Fibroblast of skin of left quadriceps (primary cell): Measurements from ENCODE around the gene OS9.

ENCODE experiments used
- DNase-seq, 2 experiments: peaks; one replicate each; pipeline ENCODE4 v3.0.0-alpha.2; 2013; ENCODE audit warnings: low read depth in 2 of 2

Gene OS9

DNA sequence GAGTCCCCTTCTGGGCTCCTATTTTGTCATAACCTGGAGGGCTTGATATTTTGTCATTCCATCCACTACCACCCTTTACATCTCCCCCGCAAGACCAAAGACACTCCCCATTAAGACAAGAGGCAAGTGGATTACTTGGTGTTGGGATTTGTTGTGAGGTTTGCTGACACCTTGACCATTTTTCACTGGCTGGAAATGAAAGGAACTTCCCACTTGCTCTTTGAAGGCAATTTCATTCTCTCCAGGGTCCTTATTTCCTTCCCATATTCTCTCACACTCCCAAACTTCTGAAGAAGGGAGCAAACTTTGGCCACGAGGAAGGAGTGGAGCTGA lies 29.7 kb downstream of the OS9 start:
- no peak for DNase-seq

DNA sequence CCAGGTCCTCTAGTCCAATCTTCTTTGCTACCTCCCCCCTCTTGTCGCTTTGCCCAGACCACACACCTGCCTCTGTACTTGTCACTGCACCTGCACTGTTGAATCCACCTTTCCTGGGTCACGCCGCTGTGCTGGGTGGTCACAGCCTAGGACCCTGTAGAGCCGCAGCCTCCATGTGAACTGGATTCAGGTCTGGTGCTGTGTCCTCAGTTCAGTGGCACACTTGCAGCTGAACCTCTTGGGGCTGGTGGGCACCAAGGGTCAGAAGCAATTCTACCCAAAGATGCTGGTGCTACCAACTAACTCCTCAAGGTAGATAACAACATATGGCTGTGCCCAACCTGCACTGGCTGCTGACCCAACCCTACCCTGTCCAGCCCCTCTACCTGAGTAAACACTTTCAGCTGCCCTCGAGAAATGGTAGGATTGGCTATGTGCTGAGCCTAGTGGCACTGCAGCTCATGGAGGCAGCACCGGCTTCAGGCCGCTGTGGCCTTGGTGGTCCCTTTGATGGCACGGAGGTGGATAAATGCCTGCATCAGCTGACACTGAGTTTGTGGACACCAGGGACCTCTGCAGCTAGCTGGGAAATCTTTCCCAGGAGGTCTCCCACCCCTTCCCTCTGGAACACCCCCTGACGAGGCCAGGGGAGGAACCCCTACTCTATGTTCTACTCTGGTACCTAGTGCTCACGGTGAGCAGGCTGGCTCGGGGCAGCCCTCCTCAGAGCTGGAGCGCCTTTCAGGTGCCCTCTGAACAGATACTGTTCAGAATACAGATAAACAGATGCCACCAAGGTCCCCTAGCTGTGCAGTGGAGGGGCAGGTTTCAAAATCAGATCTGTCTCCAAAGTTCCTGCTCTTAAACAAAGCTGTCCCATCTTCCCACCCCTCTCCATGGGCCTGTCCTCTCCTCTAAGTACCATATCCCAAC lies 30.3 kb downstream of the OS9 start:
- no peak for DNase-seq

DNA sequence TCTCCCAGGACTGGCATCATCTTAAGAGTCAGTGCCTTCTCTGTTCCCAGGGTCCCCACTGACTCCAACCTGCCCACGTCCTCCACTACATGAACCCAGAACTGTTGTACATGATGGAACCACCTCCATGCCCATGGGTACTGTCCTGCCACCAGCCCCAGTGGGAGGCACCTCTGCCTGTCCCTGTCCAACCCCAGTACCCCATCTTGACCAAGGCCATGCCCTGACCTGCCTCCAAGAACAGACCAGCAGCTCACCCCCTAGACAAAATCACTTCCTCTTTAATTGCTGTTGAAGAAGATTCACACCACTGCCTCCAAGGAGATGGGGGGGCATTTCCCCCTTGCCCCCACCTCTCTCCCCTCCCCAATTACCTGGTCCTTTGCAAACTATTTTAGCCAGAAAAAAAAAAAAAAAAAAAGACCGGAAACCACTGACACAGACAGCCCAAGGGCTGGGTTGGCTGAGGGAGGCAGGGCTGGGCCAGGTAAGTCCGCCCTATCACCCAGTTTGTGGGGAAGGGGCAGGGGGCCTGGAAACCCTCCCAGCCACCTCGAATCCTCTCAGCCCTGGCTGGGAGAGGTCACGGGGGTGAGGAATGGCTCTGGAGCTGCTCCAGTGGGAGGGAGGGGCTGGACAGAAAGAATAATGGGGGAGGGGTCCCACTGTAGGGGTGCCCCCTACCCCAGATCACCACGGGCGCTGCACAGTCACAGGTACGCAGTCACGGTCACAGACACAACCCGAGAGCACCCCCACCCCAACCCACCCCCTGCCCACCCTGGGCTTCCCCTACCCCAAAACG lies 31.2 kb downstream of the OS9 start:
- no peak for DNase-seq

DNA sequence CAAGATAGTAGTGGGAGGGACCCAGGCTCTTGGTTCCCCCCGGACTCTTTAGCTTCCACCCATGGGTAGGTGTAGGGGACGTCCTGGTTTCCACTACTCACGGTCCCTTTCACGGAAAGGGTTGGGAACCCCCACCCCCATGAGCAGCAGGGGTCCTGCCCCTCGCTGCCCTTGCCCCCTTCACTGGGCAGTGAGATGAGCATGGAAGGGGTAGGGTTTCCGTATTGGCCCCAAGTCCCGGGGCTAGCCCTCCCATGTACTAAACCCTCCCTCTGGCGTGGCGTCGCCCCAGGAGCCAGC lies 31.9 kb downstream of the OS9 start:
- no peak for DNase-seq

DNA sequence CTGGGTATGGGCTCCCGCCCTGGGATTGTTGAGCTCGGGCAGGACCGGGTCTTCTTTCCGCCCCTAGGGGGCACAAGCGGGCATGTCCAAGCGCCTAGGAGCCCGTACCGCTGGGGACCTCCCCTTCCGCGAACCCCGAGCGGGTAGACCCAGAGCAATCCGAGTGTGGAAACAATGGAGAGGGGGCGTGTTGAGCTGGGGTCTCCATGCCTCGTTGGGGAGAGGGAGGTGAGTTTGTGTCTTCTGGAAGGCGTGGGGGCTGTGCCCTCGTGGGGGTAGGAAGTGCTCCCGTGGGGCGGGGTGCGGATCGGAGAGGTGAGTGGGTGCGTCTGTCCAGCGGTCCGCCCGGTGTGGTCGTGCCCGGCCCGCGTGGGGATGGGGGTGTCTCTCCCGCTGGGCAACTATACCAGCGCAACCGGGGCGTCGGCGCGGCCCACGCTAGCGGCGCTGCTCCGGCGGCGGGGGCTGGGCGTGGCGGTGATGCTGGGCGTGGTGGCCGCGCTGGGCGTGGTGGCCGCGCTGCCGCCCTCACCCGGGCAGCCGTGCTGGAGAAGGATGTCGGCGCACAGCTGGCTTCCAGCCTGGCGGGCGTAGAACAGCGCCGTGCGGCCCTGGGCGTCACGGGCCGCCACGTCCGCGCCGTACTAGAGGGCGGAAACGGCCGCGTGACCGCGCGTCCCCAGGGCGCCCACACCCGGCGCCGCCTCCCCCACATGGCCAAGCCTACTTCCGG lies 32.4 kb downstream of the OS9 start:
- peak; percentile 67 to 70 for DNase-seq

GRCh38 chr12:57726884-57727757 lies 33.2 kb downstream of the OS9 start:
- DNase-seq, result no peak

- DNase-seq, result no peak
Observed at GRCh38 chr12:57727758-57728395, 33.9 kb downstream of the OS9 start.

DNA sequence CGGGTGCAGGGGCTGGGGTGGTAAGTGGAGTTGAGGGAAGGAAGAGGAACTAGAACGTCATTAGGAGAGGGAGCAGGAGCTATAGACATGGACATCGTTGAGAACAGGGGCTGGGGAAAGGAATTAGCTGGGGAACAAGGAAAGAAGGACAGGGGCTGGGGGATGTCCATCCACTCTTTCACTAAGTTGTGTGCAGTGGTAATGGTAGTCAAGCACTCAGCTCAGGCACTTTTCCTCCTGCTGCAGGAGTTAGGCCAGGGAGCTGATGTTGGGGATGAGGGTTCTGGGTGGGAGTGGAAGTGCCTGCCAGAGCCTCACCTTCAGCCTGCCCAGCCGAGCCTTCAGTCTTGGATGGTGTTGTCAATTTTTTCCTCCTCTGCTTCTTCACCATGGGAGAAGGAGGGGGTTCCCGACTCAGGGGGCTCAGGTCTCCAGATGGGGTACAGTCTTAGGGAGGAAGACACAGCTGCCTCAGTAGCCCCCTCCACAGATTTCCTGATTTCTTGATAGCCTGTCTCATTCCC lies 35.5 kb downstream of the OS9 start:
- no peak for DNase-seq

DNA sequence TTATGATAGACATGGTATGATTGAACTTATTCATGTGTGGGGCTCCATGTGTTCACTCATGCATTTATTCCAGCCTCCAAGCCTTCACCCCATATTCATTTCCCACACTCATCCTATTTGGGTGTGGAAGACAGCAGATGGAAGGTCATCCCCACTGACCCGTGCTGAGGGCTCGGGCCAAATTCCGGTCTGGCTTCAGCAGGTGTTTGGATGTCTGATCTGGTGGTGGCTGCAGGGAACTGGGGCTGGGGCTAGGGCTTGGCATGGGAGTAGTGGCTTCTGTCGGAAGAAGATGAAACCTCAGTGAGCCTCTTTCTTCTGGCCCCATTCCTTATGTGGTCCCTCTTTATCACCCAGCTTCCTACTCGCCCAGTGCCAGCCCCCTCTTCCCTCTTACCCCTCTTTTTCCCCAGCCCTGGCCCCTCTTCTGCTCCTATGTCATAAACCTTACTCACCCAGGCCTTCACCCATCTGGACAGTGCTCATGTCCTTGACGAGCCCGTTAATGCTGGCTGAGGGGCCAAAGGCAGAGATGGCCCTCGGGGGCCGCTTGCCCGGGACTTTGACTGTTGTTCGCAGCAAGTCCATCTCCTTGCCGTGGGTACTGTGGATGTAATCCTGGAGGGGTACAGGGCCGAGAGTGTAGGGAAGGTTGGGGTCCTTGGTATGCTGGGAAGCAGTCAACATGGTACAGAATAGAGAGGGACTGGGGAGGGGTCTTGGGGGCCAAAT lies 36.6 kb downstream of the OS9 start:
- no peak for DNase-seq

DNA sequence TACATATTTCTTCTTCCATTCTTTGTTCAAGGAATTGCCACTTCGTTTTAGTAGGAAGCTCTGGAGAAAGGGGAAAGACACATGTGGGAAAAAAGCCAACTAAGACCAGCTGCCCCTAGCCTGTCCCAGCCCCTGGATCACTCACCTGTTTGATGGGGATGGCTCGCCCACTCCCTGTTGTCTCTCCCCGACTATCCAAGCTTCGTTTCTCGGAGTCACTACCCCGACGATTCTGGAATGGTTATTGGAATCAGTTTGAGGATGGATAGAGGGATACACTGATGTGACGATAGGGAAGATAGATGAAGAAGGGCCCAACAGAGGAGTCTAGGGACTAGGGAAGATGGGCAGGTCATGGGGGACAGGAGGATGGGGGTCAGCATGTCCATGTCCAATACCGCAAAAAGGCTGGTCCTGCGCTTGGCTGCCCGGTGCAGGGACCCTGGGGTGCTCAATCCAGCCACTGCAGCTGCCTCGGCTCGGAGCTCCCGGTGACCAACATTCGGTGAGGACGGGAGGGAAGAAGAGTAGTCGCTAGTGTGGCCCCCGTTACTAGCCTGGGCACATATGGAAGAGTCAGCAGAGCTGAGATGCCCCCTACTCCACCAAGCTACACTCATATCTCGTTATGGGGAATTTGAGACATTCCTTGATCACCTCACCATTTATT lies 37.6 kb downstream of the OS9 start:
- no peak for DNase-seq

- no peak for DNase-seq
Observed at GRCh38 chr12:57732270-57732669, 38.3 kb downstream of the OS9 start.

GRCh38 chr12:57732726-57733593 lies 39.0 kb downstream of the OS9 start:
- DNase-seq, result no peak

GRCh38 chr12:57733928-57734327 lies 40.0 kb downstream of the OS9 start:
- DNase-seq, result no peak

DNA sequence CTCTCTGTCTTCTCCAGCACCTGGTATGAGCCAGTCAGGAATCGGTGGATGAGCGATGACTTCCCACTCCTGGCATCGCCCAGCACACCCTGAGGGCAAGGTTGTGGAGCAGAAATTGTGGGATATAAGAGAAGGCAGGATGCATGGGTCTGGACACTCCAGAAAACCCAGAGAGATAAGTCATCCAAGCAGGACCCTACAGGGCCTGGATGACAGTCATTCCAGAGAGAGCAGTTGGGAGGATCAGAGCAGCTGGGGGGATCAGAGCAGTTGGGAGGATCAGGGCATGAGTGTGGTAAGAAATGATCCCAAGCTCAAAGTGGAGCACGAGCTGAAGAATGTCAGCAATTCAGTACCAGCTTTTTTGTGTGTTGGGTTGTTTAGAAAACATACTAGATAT lies 40.7 kb downstream of the OS9 start:
- DNase-seq, result no peak

DNA sequence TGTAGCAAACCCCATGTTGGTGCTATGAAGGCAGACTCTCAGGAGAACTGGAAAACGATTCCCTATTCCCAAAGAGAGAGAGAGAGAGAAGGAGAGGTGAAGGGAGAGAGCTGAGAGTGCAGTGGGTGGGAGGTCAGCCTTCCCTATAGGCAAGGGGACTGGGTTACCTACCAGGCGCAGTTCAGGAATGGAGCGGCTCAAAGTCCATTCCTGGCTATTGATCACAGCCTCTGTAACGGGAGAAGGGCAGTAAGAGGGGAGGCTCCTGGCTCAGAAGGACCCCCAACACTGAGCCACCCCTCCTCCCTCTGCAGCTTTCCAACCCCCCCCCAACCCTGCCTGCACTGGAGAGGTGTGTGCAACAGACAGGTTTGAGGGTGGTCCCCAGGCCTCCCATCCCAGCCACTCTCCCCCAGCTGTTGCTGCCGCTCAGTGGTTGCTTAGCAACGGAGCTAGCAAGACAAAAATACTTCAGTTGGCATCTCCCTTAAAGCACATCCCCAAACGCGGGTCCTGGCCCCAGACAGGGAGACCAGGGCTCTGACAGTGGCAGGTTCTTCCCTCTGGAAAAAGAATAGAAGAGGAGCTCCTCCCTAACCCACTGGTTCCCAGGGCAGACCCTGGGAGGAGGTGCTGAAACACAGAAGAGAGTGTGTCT lies 41.4 kb downstream of the OS9 start:
- no peak for DNase-seq

GRCh38 chr12:57735952-57736740 lies 42.2 kb downstream of the OS9 start:
- no peak for DNase-seq

DNA sequence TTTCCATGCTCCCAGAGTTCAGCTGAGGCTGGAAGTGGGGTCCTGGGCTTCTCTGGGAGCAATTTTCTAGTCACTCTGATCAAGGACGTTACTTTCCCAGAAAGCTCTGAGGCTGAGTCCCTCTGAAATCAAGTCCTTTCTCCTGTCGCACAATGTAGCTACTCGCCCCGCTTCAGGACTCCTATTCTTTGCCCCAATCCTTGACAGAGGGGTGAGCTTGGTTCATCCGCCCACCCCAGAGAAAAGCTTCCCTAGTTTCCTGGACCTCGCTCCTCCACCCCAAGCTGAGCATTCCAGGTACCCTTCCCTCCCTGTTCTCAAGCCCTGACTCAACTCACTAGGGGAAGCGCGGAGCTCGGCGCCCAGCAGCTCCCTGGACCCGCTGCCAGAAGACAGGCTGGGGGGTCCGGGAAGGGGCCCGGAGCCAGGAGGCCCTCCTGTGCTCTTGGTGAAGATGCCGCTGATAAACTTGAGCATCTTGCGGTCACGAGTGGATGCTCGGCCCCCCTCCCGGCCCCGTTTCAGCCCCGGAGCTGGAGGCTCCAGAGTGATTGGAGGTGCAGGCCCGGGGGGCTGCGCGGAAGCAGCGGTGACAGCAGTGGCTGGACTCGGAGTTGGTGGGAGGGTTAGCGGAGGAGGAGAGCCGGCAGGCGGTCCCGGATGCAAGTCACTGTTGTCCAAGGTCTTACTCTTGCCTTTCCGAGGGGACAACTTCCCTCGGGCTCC lies 43.0 kb downstream of the OS9 start:
- no peak for DNase-seq
